Naive thymus-derived CD8-positive, alpha-beta T cell (primary cell): ENCODE results near the gene KIF6. TPM values are rescaled to one million over a fixed set of nuclear protein-coding genes. Genes with fewer than 3 reads are reported as not detected.
"Not testable (repeated sequence)": the region's sequence is repeated elsewhere in the genome, so short reads cannot be mapped to it uniquely, and the experiment has no call there.

Experiments used
- ATAC-seq, 2 donors: fragments of 150-1000 bp; cut with Tn5 transposase in 1 of 2; sonication (Bioruptor Pico), chemical (Tn5 transposase) in 1 of 2; 1 replicate in 1 of 2; 2 replicates in 1 of 2; pipeline ENCODE4 v1.10.0; 2021; ENCODE audit warnings: mild to moderate bottlenecking in 2 of 2, moderate library complexity in 2 of 2
- POLR2A ChIA-PET: fragments of 350-600 bp; sonication (Branson Sonifier 250); formaldehyde crosslinking; loops from one replicate; lab custom pipeline; 2021; ENCODE audit warnings: antibody characterized with exemption; lab: Charles Lee
- DNase-seq, 10 donors: peaks; one replicate each; pipeline versions ENCODE4 v3.0.0 to v3.0.0-alpha.2; 2020 to 2022
- H3K27ac Mint-ChIP-seq, 10 donors: one replicate each; pipeline ENCODE4 v1.8.0; 2020 to 2022; ENCODE audit warnings: mild to moderate bottlenecking in 10 of 10, mixed read lengths in 10 of 10, moderate library complexity in 4 of 10, inconsistent platforms in 1 of 10
- H3K27me3 Mint-ChIP-seq, 5 donors: one replicate each; pipeline ENCODE4 v1.8.0; 2021 to 2022; ENCODE audit warnings: mixed read lengths in 5 of 5
- H3K36me3 Mint-ChIP-seq, 3 donors: one replicate each; pipeline ENCODE4 v1.8.0; 2020 to 2022; ENCODE audit warnings: mixed read lengths in 3 of 3, mild to moderate bottlenecking in 2 of 3, inconsistent platforms in 1 of 3
- H3K4me1 Mint-ChIP-seq, 4 donors: one replicate each; pipeline ENCODE4 v1.8.0; 2021 to 2022; ENCODE audit warnings: mixed read lengths in 4 of 4
- H3K4me3 Mint-ChIP-seq, 10 donors: one replicate each; pipeline ENCODE4 v1.8.0; 2020 to 2022; ENCODE audit warnings: mild to moderate bottlenecking in 10 of 10, mixed read lengths in 10 of 10, moderate library complexity in 6 of 10, inconsistent platforms in 1 of 10
- H3K9me3 Mint-ChIP-seq, 9 donors: one replicate each; pipeline ENCODE4 v1.8.0; 2020 to 2022; ENCODE audit warnings: mixed read lengths in 9 of 9, mild to moderate bottlenecking in 3 of 9, inconsistent platforms in 1 of 9, moderate library complexity in 1 of 9
- polyA plus RNA-seq, 3 donors: library from polyadenylated mRNA; unstranded; fragments of 300-500 nt; fragmentation: Illumina TruSeq; gene quantifications; one replicate each; pipeline ENCODE4 v1.2.3, GENCODE V29; 2021
- total RNA-seq, 8 experiments: library from RNA in 2 of 8; stranded (reverse) in 2 of 8; gene quantifications; one replicate each; pipeline ENCODE4 v1.2.3 and lab custom pipeline; 2021 to 2026

Gene KIF6
- total and polyA plus RNA-seq, 5 experiments from 2014 or later, result 0.39 TPM; not detected in 4

GRCh38 chr6:39516471-39516870, 208.7 kb downstream of the KIF6 start:
- POLR2A ChIA-PET, result no interaction called here
- ATAC-seq (no peak), DNase-seq (no peak)
- H3K36me3 Mint-ChIP-seq, result no peaks in the 10 kb centered on the region
- H3K4me3 Mint-ChIP-seq, result no peak overlapping the region
- H3K4me1 Mint-ChIP-seq, result no peaks in the 10 kb centered on the region
- peaks cover 8 to 29% (median 13%) of the 10 kb centered on the region in 5 donors for H3K27me3 Mint-ChIP-seq
- H3K9me3 Mint-ChIP-seq, result peaks cover 0 to 3% (median 0%) of the 10 kb centered on the region in 9 donors
- no peak overlapping the region for H3K27ac Mint-ChIP-seq

- H3K27me3 Mint-ChIP-seq, result peaks cover 8 to 29% (median 15%) of the 10 kb centered on the region in 5 donors
These were observed 209.7 kb downstream of the KIF6 start for GRCh38 chr6:39515471-39515870.

GRCh38 chr6:39515006-39515405, 210.2 kb downstream of the KIF6 start:
- POLR2A ChIA-PET, result no interaction called here
- H3K27ac Mint-ChIP-seq, result no peak overlapping the region
- peaks cover 8 to 29% (median 15%) of the 10 kb centered on the region in 5 donors for H3K27me3 Mint-ChIP-seq
- H3K36me3 Mint-ChIP-seq, result no peaks in the 10 kb centered on the region
- H3K4me1 Mint-ChIP-seq, result no peaks in the 10 kb centered on the region
- peaks cover 0 to 10% (median 0%) of the 10 kb centered on the region in 9 donors for H3K9me3 Mint-ChIP-seq
- ATAC-seq (no peak), DNase-seq (no peak)
- H3K4me3 Mint-ChIP-seq, result no peak overlapping the region

More at GRCh38 chr6:39515471-39515870, 209.7 kb downstream of the KIF6 start:
- Mint-ChIP-seq H3K27ac (no peak overlapping the region), H3K4me1 (no peaks in the 10 kb centered on the region), H3K9me3 (peaks cover 0 to 9% (median 0%) of the 10 kb centered on the region in 9 donors), H3K4me3 (no peak overlapping the region), H3K36me3 (no peaks in the 10 kb centered on the region)
- ATAC-seq, result no peak
- DNase-seq, result no peak
- POLR2A ChIA-PET, result no interaction called here

DNA sequence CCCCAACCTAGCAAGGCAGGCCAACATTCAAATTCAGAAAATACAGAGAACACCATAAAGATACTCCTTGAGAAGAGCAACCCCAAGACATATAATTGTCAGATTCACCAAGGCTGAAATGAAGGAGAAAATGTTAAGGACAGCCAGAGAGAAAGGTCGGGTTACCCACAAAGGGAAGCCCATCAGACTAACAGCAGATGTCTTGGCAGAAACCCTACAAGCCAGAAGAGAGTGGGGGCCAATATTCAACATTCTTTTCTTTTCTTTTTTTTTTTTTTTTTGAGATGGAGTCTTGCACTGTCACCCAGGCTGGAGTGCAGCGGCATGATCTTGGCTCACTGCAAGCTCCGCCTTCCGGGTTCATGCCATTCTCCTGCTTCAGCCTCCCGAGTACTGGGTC, 215.4 kb downstream of the KIF6 start:
- DNase-seq, ATAC-seq, H3K27ac Mint-ChIP-seq, POLR2A ChIA-PET, H3K4me1 Mint-ChIP-seq, H3K36me3 Mint-ChIP-seq, H3K4me3 Mint-ChIP-seq: not testable (repeated sequence)
- H3K9me3 Mint-ChIP-seq, result peaks cover 0 to 15% (median 3%) of the 10 kb centered on the region in 9 donors
- H3K27me3 Mint-ChIP-seq, result peaks cover 8 to 22% (median 14%) of the 10 kb centered on the region in 5 donors

GRCh38 chr6:39508515-39508914, 216.7 kb downstream of the KIF6 start:
- POLR2A ChIA-PET, result no interaction called here
- H3K4me1 Mint-ChIP-seq, result no peaks in the 10 kb centered on the region
- no peak overlapping the region for H3K27ac Mint-ChIP-seq
- DNase-seq (no peak), ATAC-seq (no peak)
- H3K36me3 Mint-ChIP-seq, result peaks cover 0 to 4% (median 0%) of the 10 kb centered on the region in 3 donors
- H3K27me3 Mint-ChIP-seq, result peaks cover 10 to 25% (median 16%) of the 10 kb centered on the region in 5 donors
- peaks cover 0 to 21% (median 8%) of the 10 kb centered on the region in 9 donors for H3K9me3 Mint-ChIP-seq
- no peak overlapping the region for H3K4me3 Mint-ChIP-seq

DNA sequence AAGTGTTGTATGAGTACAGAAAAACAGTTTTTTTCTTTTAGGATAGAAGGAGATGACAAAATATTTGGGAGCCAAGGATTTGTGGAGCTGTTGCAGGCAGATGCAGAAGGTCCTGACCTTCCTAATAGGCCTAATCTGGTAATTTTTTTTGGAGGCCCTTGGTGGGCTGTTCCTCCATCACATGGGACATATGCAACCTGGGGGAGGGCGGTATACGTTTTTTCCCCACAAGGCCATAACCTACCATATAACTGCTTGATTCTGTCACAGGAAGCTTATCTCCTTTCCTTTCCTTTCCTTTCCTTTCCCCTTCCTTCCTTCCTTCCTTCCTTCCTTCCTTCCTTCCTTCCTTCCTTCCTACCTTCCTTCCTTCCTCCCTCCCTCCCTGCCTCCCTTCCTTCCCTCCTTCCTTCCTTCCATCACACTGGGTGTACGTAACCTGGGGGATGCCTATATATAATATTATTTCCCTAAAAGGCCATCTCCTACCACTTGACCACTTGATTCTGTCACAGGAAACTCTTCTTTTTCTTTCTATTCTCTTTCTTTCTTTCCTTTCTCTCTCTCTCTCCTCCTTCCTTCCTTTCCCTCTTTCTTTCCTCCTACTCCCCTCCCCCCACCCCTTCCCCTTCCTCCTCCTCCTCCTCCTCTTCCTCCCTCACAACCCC, 217.7 kb downstream of the KIF6 start:
- peaks cover 7 to 31% (median 19%) of the 10 kb centered on the region in 9 donors for H3K9me3 Mint-ChIP-seq
- peaks cover 0 to 7% (median 3%) of the 10 kb centered on the region in 3 donors for H3K36me3 Mint-ChIP-seq
- peak overlapping the region in 1 of 10 donors; percentile 20 for H3K27ac Mint-ChIP-seq
- DNase-seq, result no peak
- no peak overlapping the region for H3K4me3 Mint-ChIP-seq
- H3K27me3 Mint-ChIP-seq, result peaks cover 10 to 35% (median 16%) of the 10 kb centered on the region in 5 donors
- no peak for ATAC-seq
- H3K4me1 Mint-ChIP-seq, result no peaks in the 10 kb centered on the region
- POLR2A ChIA-PET, result no interaction called here

DNA sequence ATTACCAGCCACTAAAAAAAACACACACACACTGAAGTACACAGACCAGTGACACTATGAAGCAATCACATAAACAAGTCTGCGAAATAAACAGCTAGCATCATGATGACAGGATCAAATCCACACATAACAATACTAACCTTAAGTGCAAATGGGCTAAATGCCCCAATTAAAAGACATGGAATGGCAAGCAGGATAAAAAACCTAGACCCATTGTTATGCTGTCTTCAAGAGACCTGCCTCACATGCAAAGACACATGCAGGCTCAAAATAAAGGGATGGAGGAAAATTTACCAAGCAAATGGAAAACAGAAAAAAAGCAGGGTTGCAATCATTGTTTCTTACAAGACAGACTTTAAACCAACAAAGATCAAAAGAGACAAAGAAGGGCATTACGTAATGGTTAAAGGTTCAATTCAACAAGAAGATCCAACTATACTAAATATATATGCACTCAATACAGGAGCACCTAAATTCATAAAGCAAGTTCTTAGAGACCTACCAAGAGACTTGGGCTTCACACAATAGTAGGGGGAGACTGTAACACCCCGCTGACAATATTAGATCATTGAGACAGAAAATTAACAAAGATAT, 222.7 kb downstream of the KIF6 start:
- not testable (repeated sequence) for ATAC-seq
- H3K9me3 Mint-ChIP-seq, result peaks cover 14 to 61% (median 44%) of the 10 kb centered on the region in 9 donors

GRCh38 chr6:39499053-39499452, 226.2 kb downstream of the KIF6 start:
- Mint-ChIP-seq H3K36me3 (peaks cover 0 to 31% (median 3%) of the 10 kb centered on the region in 3 donors), H3K4me1 (peaks cover 0 to 2% (median 0%) of the 10 kb centered on the region in 4 donors), H3K4me3 (no peak overlapping the region), H3K9me3 (peaks cover 14 to 49% (median 41%) of the 10 kb centered on the region in 9 donors), H3K27ac (no peak overlapping the region), H3K27me3 (peaks cover 18 to 80% (median 37%) of the 10 kb centered on the region in 5 donors)
- no peak for ATAC-seq
- no peak for DNase-seq
- POLR2A ChIA-PET, result no interaction called here

More for the DNA sequence above, 222.7 kb downstream of the KIF6 start:
- DNase-seq, H3K4me3 Mint-ChIP-seq, H3K27ac Mint-ChIP-seq, H3K4me1 Mint-ChIP-seq, POLR2A ChIA-PET: not testable (repeated sequence)
- Mint-ChIP-seq H3K27me3 (peaks cover 15 to 59% (median 22%) of the 10 kb centered on the region in 5 donors), H3K36me3 (peaks cover 0 to 35% (median 3%) of the 10 kb centered on the region in 3 donors)

GRCh38 chr6:39498096-39498495, 227.1 kb downstream of the KIF6 start:
- no peak overlapping the region for H3K27ac Mint-ChIP-seq
- peaks cover 20 to 70% (median 35%) of the 10 kb centered on the region in 5 donors for H3K27me3 Mint-ChIP-seq
- peaks cover 0 to 2% (median 0%) of the 10 kb centered on the region in 4 donors for H3K4me1 Mint-ChIP-seq
- DNase-seq (no peak), ATAC-seq (no peak)
- H3K36me3 Mint-ChIP-seq, result peaks cover 0 to 31% (median 3%) of the 10 kb centered on the region in 3 donors
- H3K4me3 Mint-ChIP-seq, result no peak overlapping the region
- peaks cover 14 to 39% (median 31%) of the 10 kb centered on the region in 9 donors for H3K9me3 Mint-ChIP-seq
- POLR2A ChIA-PET, result no interaction called here

GRCh38 chr6:39496915-39497314, 228.3 kb downstream of the KIF6 start:
- POLR2A ChIA-PET, result no interaction called here
- DNase-seq (no peak), ATAC-seq (no peak)
- peaks cover 0 to 2% (median 0%) of the 10 kb centered on the region in 4 donors for H3K4me1 Mint-ChIP-seq
- peaks cover 6 to 28% (median 19%) of the 10 kb centered on the region in 9 donors for H3K9me3 Mint-ChIP-seq
- peaks cover 0 to 23% (median 0%) of the 10 kb centered on the region in 3 donors for H3K36me3 Mint-ChIP-seq
- peaks cover 17 to 70% (median 35%) of the 10 kb centered on the region in 5 donors for H3K27me3 Mint-ChIP-seq
- no peak overlapping the region for H3K4me3 Mint-ChIP-seq
- no peak overlapping the region for H3K27ac Mint-ChIP-seq

DNA sequence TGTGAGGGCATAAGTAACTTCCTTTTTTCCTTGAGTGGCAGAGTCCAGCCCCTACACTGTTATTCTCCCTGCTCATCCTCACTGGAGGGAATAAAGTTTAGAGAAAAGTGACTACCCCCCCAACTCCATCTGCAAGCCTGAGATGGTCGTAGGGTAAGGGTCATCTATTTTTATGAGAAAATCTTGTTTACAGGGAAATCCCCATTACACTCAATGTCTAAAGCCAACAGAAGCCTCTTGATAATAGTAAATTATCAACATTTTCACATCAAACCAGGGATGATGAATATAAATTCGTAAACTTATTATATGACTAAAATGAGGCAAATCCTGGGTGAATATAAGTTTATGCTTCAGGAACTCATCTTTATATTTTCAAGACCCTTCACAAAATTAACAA, 228.8 kb downstream of the KIF6 start:
- peaks cover 0 to 19% (median 0%) of the 10 kb centered on the region in 3 donors for H3K36me3 Mint-ChIP-seq
- no peak for DNase-seq

GRCh38 chr6:39495640-39496039, 229.6 kb downstream of the KIF6 start:
- Mint-ChIP-seq H3K27ac (no peak overlapping the region), H3K4me1 (peaks cover 0 to 2% (median 0%) of the 10 kb centered on the region in 4 donors), H3K27me3 (peaks cover 17 to 68% (median 32%) of the 10 kb centered on the region in 5 donors), H3K4me3 (no peak overlapping the region), H3K9me3 (peaks cover 1 to 15% (median 8%) of the 10 kb centered on the region in 9 donors), H3K36me3 (peaks cover 0 to 10% (median 0%) of the 10 kb centered on the region in 3 donors)
- no peak for ATAC-seq
- DNase-seq, result no peak
- POLR2A ChIA-PET, result no interaction called here

More for the DNA sequence above, 228.8 kb downstream of the KIF6 start:
- no peak overlapping the region for H3K27ac Mint-ChIP-seq
- POLR2A ChIA-PET, result no interaction called here
- H3K4me1 Mint-ChIP-seq, result peaks cover 0 to 2% (median 0%) of the 10 kb centered on the region in 4 donors
- H3K9me3 Mint-ChIP-seq, result peaks cover 3 to 23% (median 15%) of the 10 kb centered on the region in 9 donors
- H3K27me3 Mint-ChIP-seq, result peaks cover 17 to 71% (median 32%) of the 10 kb centered on the region in 5 donors
- ATAC-seq, result no peak
- H3K4me3 Mint-ChIP-seq, result no peak overlapping the region

DNA sequence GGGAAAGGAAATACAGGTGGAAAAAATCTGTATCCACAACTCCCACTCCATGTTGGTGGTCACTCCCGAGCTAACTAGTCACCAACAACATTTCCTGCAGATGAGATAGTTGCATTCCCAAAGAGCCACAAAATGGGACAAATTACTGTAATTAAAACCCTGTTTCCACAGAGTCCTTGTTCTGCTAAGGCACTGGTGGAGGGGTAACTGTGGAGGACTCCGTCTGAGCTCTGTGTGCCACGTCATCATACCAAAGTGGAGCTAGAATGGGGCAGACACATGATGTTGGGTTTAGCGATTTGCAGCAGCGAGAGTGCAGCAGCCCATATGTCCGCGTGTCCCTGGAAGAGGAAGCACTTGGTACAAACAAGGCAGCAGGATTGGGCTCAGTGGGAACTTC, 230.2 kb downstream of the KIF6 start:
- Mint-ChIP-seq H3K9me3 (peaks cover 0 to 11% (median 3%) of the 10 kb centered on the region in 9 donors), H3K27ac (no peak overlapping the region), H3K4me3 (no peak overlapping the region)

More for the DNA sequence above, 230.2 kb downstream of the KIF6 start:
- POLR2A ChIA-PET, result no interaction called here
- ATAC-seq (no peak), DNase-seq (no peak)
- peaks cover 19 to 68% (median 31%) of the 10 kb centered on the region in 5 donors for H3K27me3 Mint-ChIP-seq
- peaks cover 0 to 4% (median 0%) of the 10 kb centered on the region in 3 donors for H3K36me3 Mint-ChIP-seq
- peaks cover 0 to 2% (median 0%) of the 10 kb centered on the region in 4 donors for H3K4me1 Mint-ChIP-seq
